GM12878 (cell line): Measurements from ENCODE around the gene EGFR. TPM values are rescaled to one million over a fixed set of nuclear protein-coding genes. Genes with fewer than 3 reads are reported as not detected.

Experiments used
- ATAC-seq: fragments of 200-7000 bp; cut with Tn5 transposase; 3 replicates; pipeline ENCODE4 v1.9.1; 2020; ENCODE audit warnings: mild to moderate bottlenecking, moderate library complexity
- BruUV-seq: library from RNA; stranded (reverse); fragments of 400-500 nt; replicated peaks from 2 replicates; lab custom pipeline; 2021; lab: Mats Ljungman, UMichigan
- CTCF ChIA-PET: fragments of 300-600 bp; sonication (Branson Sonifier 250); formaldehyde crosslinking; extraction: SDS; loops from one replicate; lab custom pipeline; 2021; ENCODE audit warnings: inconsistent platforms; lab: Yijun Ruan, JAX
- POLR2A ChIA-PET: fragments of 350-600 bp; formaldehyde crosslinking; extraction: SDS; loops from one replicate; lab custom pipeline; 2021; ENCODE audit warnings: inconsistent platforms; lab: Charles Lee
- RAD21 ChIA-PET: fragments of 300-600 bp; sonication (Branson Sonifier 250); formaldehyde crosslinking; loops from one replicate; lab custom pipeline; 2023; ENCODE audit warnings: antibody characterized with exemption; ENCODE audit not compliant: unreplicated experiment; lab: Charles Lee
- SMC1A ChIA-PET: fragments of 300-600 bp; sonication (Branson Sonifier 250); formaldehyde crosslinking; loops from one replicate; lab custom pipeline; 2023; ENCODE audit not compliant: unreplicated experiment, uncharacterized antibody; lab: Charles Lee
- DNase-seq: peaks from one replicate; pipeline ENCODE4 v3.0.0-alpha.2; 2011; ENCODE audit warnings: low read depth, low spot score
- FAIRE-seq: peaks from 3 replicates; lab custom pipeline; 2011; peaks lifted over from hg19 to GRCh38; lab: Jason Lieb, UNC
- H2AFZ ChIP-seq: 2 replicates; pipeline ENCODE4 v1.6.0; 2011; ENCODE audit warnings: low read depth, low read length, control low read depth; ENCODE audit not compliant: control insufficient read depth
- H3K27ac ChIP-seq: 2 replicates; pipeline ENCODE4 v1.5.1; 2011; ENCODE audit warnings: control low read depth; ENCODE audit not compliant: control insufficient read depth, insufficient read depth
- H3K27me3 ChIP-seq, 2 experiments: replicated peaks in 1 of 2; 2 replicates each; pipeline versions ENCODE4 v1.6.0 to v1.6.1; 2011; ENCODE audit warnings: low read length in 1 of 2; ENCODE audit not compliant: control insufficient read depth in 2 of 2, insufficient read depth in 2 of 2
- H3K36me3 ChIP-seq, 2 experiments: 2 replicates each; pipeline ENCODE4 v1.5.1; 2011; ENCODE audit warnings: low read length in 1 of 2; ENCODE audit not compliant: control insufficient read depth in 2 of 2, insufficient read depth in 2 of 2
- H3K4me1 ChIP-seq: 2 replicates; pipeline ENCODE4 v1.6.1; 2011; ENCODE audit warnings: mild to moderate bottlenecking, low read length, moderate library complexity, mixed read lengths; ENCODE audit not compliant: control insufficient read depth, insufficient read depth
- H3K4me2 ChIP-seq: 2 replicates; pipeline ENCODE4 v1.6.0; 2011; ENCODE audit warnings: control low read depth; ENCODE audit not compliant: control insufficient read depth, insufficient read depth
- H3K4me3 ChIP-seq: fragments of 200-600 bp; sonication (generic); 2 replicates; pipeline ENCODE4 v1.5.1; 2016
- H3K79me2 ChIP-seq: 2 replicates; pipeline ENCODE4 v1.6.0; 2011; ENCODE audit warnings: low read length; ENCODE audit not compliant: control insufficient read depth, insufficient read depth
- H3K9ac ChIP-seq: 2 replicates; pipeline ENCODE4 v1.8.0; 2011; ENCODE audit warnings: low read length, control low read depth, mixed read lengths; ENCODE audit not compliant: control insufficient read depth, insufficient read depth
- H3K9me3 ChIP-seq: replicated peaks from 3 replicates; pipeline ENCODE4 v1.5.1; 2011; ENCODE audit warnings: mild to moderate bottlenecking, low read length; ENCODE audit not compliant: control insufficient read depth, insufficient read depth
- H4K20me1 ChIP-seq: 2 replicates; pipeline ENCODE4 v1.6.0; 2011; ENCODE audit not compliant: control insufficient read depth, insufficient read depth
- ASH2L ChIP-seq: fragments of 300-600, 200-600 bp; sonication (generic); IDR thresholded peaks from 2 replicates; pipeline ENCODE4 v1.6.1; 2017; ENCODE audit warnings: low read depth, mild to moderate bottlenecking, borderline replicate concordance
- BCLAF1 ChIP-seq: fragments of 450-650 bp; IDR thresholded peaks from 2 replicates; pipeline ENCODE4 v1.6.1; 2017; ENCODE audit warnings: antibody characterized with exemption, mild to moderate bottlenecking, moderate library complexity
- PAX5 ChIP-seq: IDR thresholded peaks from 2 replicates; pipeline ENCODE4 v1.6.1; 2011; ENCODE audit warnings: low read depth, low read length, borderline replicate concordance
- PML ChIP-seq: IDR thresholded peaks from 2 replicates; pipeline ENCODE4 v1.6.1; 2012; ENCODE audit warnings: low read length, inconsistent platforms
- RUNX3 ChIP-seq: IDR thresholded peaks from 2 replicates; pipeline ENCODE4 v1.6.1; 2012; ENCODE audit warnings: low read length, inconsistent platforms
- SREBF1 ChIP-seq: IDR thresholded peaks from 2 replicates; pipeline ENCODE4 v1.6.1; 2012; ENCODE audit warnings: mild to moderate bottlenecking, low read length
- SREBF2 ChIP-seq: IDR thresholded peaks from 2 replicates; pipeline ENCODE4 v1.6.1; 2012; ENCODE audit warnings: mild to moderate bottlenecking, low read length
- TAF1 ChIP-seq: IDR thresholded peaks from 2 replicates; pipeline ENCODE4 v1.6.1; 2011; ENCODE audit warnings: mild to moderate bottlenecking, low read depth, low read length, borderline replicate concordance
- WRNIP1 ChIP-seq: IDR thresholded peaks from 2 replicates; pipeline ENCODE4 v1.6.1; 2011; ENCODE audit warnings: low read depth, low read length, improper control_type of control experiment, borderline replicate concordance
- ZSCAN29 ChIP-seq: fragments of 450-650 bp; IDR thresholded peaks from 2 replicates; pipeline ENCODE4 v1.6.1; 2017; ENCODE audit warnings: mild to moderate bottlenecking, moderate library complexity
- WGBS: methylation state at CpG from one replicate; pipeline ENCODE4 v1.1.6; 2016; ENCODE audit warnings: low lambda C conversion rate; ENCODE audit not compliant: insufficient replicate concordance, insufficient coverage; ENCODE audit errors: missing lambda C conversion rate; 5-methylcytosine and 5-hydroxymethylcytosine counted together
- in situ Hi-C: fragments of 300-500 bp; cut with MboI; formaldehyde crosslinking; loops from 9 replicates; pipeline ENCODE4 v1.14.3; 2018; ENCODE audit warnings: mixed read lengths
- intact Hi-C: fragments of 100-400 bp; cut with micrococcal nuclease; formaldehyde crosslinking; loops from one replicate; pipeline ENCODE4 v1.14.2; 2022; ENCODE audit not compliant: unreplicated experiment
- polyA plus RNA-seq, 11 experiments: library from polyadenylated mRNA; depleted of rRNA in 4 of 11; unstranded in 6 of 11; stranded (reverse) in 5 of 11; fragments of >200 nt; fragmentation: Nextera tagmentation in 4 of 11; fragmentation: Illumina TruSeq in 1 of 11; extraction: Ambion mirVana in 4 of 11; extraction: Trizol in 1 of 11; gene quantifications; 1 replicate in 1 of 11; 2 replicates in 10 of 11; pipeline versions ENCODE4 v1.2.1 to v1.2.3, GENCODE V29; 2011 to 2016; ENCODE audit warnings: inconsistent platforms in 2 of 11, missing spikeins in 2 of 11, low read depth in 1 of 11
- total RNA-seq, 4 experiments: library from RNA; depleted of rRNA in 3 of 4; stranded (reverse); fragments of >200 nt in 3 of 4; fragmentation: Illumina TruSeq in 1 of 4; extraction: Trizol in 1 of 4; gene quantifications; 2 replicates each; pipeline versions ENCODE4 v1.2.1 to v1.2.3, GENCODE V29; 2013 to 2021
- TF ChIP-seq, protein P1 (sequence below): fragments of 450-650 bp; IDR thresholded peaks from 2 replicates; pipeline ENCODE4 v1.6.1; 2018; ENCODE audit warnings: mild to moderate bottlenecking, low read depth, moderate library complexity; ENCODE audit not compliant: partially characterized antibody

Gene EGFR
- total and polyA plus RNA-seq, 10 of the 15 experiments (the other 5 are each of a cell fraction or from before 2014, with no cell fraction given): 0.01 to 0.31 TPM; not detected in 8

GRCh38 chr7:55021053-55021452 lies 2.2 kb downstream of the EGFR start:
- Histone ChIP-seq H3K79me2 (no peaks in the 10 kb centered on the region), H3K27me3 (peaks cover 1 to 17% of the 10 kb centered on the region in 2 experiments), H4K20me1 (no peaks in the 10 kb centered on the region; the same call in 1 of the 2 replicates), H3K27ac (no peak overlapping the region), H3K36me3 (no peaks in the 10 kb centered on the region), H3K4me2 (no peak overlapping the region), H3K4me3 (no peak overlapping the region), H3K9me3 (no peaks in the 10 kb centered on the region), H3K4me1 (no peaks in the 10 kb centered on the region), H3K9ac (no peak overlapping the region), H2AFZ (no peak overlapping the region)
- no peak for FAIRE-seq
- ChIA-PET POLR2A (interaction anchor here (1.3 kb wide), 1 partner anchor 9 kb away, joined by 4 read pairs; no protein-coding TSS in a partner anchor), SMC1A (interaction anchor here (0.7 kb wide), 1 partner anchor 49 kb away, joined by 3 read pairs; no protein-coding TSS in a partner anchor), RAD21 (no interaction called here), CTCF (no interaction called here)
- BruUV-seq: no TSS peak
- in situ Hi-C loops (no loop called here), intact Hi-C loops (no loop called here)
- ATAC-seq: no peak
- 74% methylated on average over 9 of the region's 9 CpGs for WGBS
- TF ChIP-seq, protein P1, sequence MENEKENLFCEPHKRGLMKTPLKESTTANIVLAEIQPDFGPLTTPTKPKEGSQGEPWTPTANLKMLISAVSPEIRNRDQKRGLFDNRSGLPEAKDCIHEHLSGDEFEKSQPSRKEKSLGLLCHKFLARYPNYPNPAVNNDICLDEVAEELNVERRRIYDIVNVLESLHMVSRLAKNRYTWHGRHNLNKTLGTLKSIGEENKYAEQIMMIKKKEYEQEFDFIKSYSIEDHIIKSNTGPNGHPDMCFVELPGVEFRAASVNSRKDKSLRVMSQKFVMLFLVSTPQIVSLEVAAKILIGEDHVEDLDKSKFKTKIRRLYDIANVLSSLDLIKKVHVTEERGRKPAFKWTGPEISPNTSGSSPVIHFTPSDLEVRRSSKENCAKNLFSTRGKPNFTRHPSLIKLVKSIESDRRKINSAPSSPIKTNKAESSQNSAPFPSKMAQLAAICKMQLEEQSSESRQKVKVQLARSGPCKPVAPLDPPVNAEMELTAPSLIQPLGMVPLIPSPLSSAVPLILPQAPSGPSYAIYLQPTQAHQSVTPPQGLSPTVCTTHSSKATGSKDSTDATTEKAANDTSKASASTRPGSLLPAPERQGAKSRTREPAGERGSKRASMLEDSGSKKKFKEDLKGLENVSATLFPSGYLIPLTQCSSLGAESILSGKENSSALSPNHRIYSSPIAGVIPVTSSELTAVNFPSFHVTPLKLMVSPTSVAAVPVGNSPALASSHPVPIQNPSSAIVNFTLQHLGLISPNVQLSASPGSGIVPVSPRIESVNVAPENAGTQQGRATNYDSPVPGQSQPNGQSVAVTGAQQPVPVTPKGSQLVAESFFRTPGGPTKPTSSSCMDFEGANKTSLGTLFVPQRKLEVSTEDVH: no peak
- TF ChIP-seq ASH2L (no peak), PAX5 (no peak), RUNX3 (no peak), SREBF2 (no peak), SREBF1 (no peak), BCLAF1 (no peak), WRNIP1 (no peak), TAF1 (no peak), ZSCAN29 (no peak), PML (no peak)
- no peak for DNase-seq
